CD4-positive, alpha-beta T cell treated with Interleukin-15 for 4 hours (primary cell): ENCODE data around the gene MAP3K21.

Experiments
- DNase-seq: peaks from one replicate; pipeline ENCODE4 v3.0.0-alpha.2; 2020; ENCODE audit warnings: low spot score

The MAP3K21 gene

DNA sequence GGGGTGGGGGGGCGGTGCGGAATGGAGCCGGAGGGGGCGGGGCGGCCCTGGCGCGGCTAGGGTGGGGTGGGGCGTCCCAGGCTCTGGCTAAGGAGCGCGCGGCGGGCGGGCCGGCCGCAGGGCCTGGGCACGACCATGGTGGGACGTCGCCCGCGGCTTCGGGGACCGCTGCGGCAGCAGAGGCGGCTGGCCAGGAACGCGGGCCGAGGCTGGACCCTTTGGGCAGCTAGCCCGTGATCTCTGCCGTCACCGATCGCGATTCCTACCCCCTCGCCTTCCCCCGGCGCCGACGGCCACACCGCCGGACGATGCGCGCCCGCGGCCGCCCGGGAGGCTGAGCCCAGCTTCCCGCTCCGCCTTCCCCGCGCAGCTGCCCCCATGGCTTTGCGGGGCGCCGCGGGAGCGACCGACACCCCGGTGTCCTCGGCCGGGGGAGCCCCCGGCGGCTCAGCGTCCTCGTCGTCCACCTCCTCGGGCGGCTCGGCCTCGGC lies at the start of gene MAP3K21:
MAP3K21 (plus strand) TSS at position 74 of the 491 bp plus-strand sequence; CDS start at position 379, 305 bp downstream.
- DNase-seq = no peak

GRCh38 chr1:233278631-233279030 lies 48.9 kb upstream of the MAP3K21 start:
- no peak for DNase-seq

DNA sequence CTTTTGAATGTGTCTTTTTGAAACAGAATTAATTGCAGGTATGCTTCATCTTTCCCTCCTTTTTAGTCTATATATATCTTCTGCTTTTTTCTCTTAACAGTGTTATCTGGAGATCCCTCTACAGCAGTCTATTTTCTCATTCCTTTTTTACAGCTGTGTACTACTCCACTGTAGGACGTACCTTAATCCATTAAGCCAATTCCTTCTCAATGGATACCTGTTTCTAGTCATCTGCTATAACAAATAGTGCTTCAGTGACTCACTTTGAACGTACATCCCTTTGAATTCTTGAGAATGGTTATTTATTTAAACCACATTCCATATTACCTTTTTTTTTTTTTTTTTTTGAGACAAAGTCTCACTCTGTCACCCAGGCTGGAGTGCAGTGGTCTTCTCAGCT lies 47.6 kb upstream of the MAP3K21 start:
- DNase-seq = no peak

GRCh38 chr1:233281711-233282581 lies 45.6 kb upstream of the MAP3K21 start:
- DNase-seq = peak; percentile 31

- no peak for DNase-seq
Observed at GRCh38 chr1:233282582-233282886, 45.0 kb upstream of the MAP3K21 start.

- no peak for DNase-seq
Observed at GRCh38 chr1:233289676-233290075, 37.8 kb upstream of the MAP3K21 start.

- DNase-seq = no peak
Observed at GRCh38 chr1:233290396-233291034, 37.0 kb upstream of the MAP3K21 start.

GRCh38 chr1:233293556-233294446 lies 33.7 kb upstream of the MAP3K21 start:
- no peak for DNase-seq

DNA sequence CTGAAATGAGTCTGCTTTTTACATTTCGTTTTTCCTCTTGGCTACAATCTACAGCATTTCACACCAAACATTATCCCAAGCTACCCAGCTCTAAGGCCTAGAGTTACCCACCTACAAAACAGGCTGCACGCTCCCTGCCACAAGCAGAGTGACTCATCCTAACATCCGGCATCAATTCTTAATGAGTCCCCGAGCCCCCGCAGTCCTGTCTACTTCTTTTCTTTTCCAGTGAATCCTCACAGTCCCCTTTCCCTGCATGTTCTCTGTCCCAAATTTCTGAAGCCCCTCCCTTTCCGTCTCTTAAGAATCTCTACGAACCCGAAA lies 32.6 kb upstream of the MAP3K21 start:
- peak; percentile 56 for DNase-seq

DNA sequence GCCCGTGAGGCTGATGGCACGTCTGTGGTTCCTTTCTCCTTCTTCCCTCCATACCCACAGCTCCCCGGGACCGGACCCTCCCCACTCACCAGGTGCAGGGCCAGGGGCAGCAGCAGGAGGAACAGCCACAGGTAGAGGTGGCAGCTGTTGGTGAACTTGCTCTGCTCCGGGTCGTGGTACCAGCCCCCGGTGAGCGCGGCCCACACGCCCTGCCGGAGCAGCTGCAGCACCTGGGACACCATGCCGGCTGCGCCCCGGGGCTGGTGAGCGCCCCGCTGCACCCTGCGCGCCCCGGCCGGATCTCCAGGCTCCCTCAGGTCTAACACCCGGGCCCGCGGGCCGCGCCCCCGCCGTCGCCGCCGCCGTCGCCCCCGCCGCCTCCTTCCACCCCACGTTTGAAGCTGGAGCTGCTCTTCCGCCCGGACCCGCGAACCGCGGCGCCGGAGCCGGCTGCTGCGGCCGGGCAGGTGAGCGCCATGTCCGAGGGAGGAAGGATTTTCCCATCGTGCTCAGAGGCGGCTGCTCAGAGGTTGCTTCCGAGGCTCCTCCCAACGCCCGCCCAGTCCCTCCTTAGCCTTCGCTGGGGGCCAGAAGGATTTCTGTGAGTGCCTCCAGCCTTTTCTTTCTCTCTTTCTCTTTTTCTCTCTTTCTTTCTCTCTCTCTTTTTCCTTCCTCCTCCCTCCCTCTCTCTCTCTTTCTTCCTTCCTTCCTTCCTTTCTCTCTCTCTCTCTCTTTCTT lies 32.1 kb upstream of the MAP3K21 start, which contains the start of gene PCNX2:
PCNX2 (minus strand) TSS at position 489 of the 738 bp plus-strand sequence; CDS start at position 242, 247 bp downstream.
- peak; percentile 68 for DNase-seq

GRCh38 chr1:233295975-233296322 lies 31.6 kb upstream of the MAP3K21 start:
- DNase-seq = no peak

- DNase-seq = no peak
Observed at GRCh38 chr1:233299450-233299849, 28.1 kb upstream of the MAP3K21 start.

- no peak for DNase-seq
Observed at GRCh38 chr1:233300326-233300725, 27.2 kb upstream of the MAP3K21 start.

- DNase-seq = peak; percentile 48
Observed at GRCh38 chr1:233304489-233305102, 22.9 kb upstream of the MAP3K21 start.

GRCh38 chr1:233313434-233314155 lies 13.9 kb upstream of the MAP3K21 start:
- DNase-seq = no peak

DNA sequence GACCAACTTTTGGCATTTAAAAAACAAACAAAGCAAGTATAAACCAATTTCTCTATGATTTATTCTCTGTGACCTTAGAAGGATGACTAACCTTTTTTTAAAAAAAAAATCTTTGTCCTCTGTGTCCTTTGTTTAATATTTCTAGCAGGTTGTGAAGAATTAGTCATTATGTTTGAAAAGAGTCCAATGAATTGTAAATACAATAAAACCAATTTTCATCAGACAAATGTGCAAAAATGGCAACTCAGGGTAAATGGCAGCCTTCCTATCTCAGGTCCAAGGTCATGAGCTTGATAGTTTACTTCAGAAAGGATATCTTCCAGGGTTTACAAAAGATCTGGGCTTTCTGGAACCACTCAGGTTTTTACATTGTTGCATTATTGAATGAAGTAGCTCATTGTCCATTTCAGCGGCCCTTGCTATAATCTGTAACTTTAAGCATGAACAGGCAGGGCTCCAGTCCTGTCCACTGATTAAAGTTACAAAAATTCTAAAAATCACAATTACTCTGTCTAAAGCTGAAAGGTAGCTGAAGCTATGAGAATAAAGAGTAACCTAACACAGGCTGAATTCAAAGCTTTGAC lies 11.7 kb upstream of the MAP3K21 start:
- DNase-seq = no peak

- no peak for DNase-seq
Observed at GRCh38 chr1:233316473-233316872, 11.1 kb upstream of the MAP3K21 start.

- no peak for DNase-seq
Observed at GRCh38 chr1:233319272-233319671, 8.3 kb upstream of the MAP3K21 start.

DNA sequence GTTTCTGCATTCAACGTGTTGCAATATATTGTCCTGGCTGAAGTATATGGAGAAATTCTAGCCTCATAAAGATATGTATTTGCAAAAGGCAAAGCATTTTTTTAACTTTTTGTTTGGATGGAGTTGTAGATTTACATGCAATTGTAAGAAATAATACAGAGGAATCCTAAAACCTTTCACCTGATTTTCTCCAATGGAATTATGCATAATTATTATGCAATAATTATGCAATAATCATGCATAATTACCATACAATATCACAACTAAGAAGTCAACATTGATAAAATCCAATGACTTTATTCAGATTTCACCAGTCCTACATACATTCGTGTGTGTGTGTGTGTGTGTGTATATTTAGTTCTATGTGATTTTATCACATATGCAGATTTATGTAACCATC lies 7.5 kb upstream of the MAP3K21 start:
- no peak for DNase-seq

DNA sequence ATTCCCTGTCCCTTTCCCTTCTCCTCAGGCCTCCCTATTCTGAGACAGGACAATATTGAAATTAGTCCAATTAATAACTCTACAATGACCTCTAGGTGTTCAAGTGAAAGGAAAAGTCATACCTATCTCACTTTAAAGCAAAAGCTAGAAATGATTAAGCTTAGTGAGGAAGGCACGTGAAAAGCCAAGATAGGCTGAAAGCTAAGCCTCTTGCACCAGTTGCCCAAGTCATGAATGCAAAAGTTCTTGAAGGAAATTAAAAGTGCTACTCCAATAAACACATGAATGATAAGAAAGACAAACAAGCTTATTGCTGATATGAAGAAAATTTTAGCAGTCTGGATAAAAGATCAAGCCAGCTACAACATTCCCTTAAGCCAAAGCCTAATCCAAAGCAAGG lies 3.8 kb upstream of the MAP3K21 start:
- no peak for DNase-seq
